GM12878 (cell line): ENCODE measurements around the gene FMNL2.

Source experiments
- MEF2A ChIP-seq: IDR thresholded peaks from 2 replicates; pipeline ENCODE4 v1.6.1; 2011; ENCODE audit warnings: low read depth, mild to moderate bottlenecking, low read length, moderate library complexity; ENCODE audit not compliant: insufficient read depth
- NRF1 ChIP-seq: conservative IDR thresholded peaks from 2 replicates; pipeline ENCODE4 v1.6.1; 2011; ENCODE audit warnings: mild to moderate bottlenecking, low read depth, low read length, improper control_type of control experiment

- TF ChIP-seq MEF2A (no peak), NRF1 (no peak)
These were observed 147.1 kb downstream of the FMNL2 start for GRCh38 chr2:152481881-152482583.
